ENCODE measurements around the gene KCNMA1. TPM values are rescaled to one million over a fixed set of nuclear protein-coding genes. Genes with fewer than 3 reads are reported as not detected.

The KCNMA1 gene
- total RNA-seq, 2 donors from 2014 or later = 29.1 to 37.9 TPM

DNA sequence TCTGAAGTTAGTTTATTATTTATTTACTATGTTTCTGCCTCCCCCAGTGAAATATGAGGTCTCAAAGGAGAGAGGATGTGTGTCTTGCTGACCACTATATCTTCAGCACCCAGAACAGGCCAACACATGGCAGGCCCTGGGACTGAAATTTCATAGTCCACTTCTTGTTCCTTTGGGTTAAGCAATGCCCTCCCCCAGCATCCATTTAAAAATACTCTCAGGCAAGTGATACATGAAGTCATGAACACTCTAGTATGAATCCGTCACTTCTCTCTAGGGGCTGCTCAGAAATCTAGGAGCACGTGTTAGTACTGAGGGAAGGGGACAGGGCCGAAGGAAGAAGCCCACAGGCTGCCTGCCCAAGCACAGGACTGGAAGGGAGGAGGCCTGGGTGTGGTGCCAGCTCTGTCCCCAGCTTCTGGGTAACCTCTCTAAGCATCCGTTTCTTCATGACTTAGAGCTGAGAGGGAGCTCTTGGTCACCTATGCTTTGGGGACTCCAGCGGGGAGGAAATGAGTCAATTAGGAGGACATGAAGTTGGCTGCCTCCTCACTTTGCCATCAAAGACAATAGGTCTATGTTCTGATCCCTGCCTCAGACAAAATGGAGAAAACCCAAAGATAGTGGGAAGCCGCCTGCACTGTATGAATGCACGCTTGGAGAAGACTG, 119.2 kb downstream of the KCNMA1 start:
- H3K36me3 ChIP-seq = no peaks in the 10 kb centered on the region
- no peak for TF ChIP-seq POLR2A (IDR thresholded peaks at IDR 0.05)
- TF ChIP-seq, protein P1, sequence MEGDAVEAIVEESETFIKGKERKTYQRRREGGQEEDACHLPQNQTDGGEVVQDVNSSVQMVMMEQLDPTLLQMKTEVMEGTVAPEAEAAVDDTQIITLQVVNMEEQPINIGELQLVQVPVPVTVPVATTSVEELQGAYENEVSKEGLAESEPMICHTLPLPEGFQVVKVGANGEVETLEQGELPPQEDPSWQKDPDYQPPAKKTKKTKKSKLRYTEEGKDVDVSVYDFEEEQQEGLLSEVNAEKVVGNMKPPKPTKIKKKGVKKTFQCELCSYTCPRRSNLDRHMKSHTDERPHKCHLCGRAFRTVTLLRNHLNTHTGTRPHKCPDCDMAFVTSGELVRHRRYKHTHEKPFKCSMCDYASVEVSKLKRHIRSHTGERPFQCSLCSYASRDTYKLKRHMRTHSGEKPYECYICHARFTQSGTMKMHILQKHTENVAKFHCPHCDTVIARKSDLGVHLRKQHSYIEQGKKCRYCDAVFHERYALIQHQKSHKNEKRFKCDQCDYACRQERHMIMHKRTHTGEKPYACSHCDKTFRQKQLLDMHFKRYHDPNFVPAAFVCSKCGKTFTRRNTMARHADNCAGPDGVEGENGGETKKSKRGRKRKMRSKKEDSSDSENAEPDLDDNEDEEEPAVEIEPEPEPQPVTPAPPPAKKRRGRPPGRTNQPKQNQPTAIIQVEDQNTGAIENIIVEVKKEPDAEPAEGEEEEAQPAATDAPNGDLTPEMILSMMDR (IDR thresholded peaks at IDR 0.05) = no peak
- TF ChIP-seq POLR2AphosphoS5 (IDR thresholded peaks at IDR 0.05) = no peak
- no peaks in the 10 kb centered on the region for H3K27me3 ChIP-seq (replicated peaks; ENCODE audit: insufficient read depth)
- 91% methylated on average over 7 of the region's 7 CpGs for WGBS
- no peaks in the 10 kb centered on the region for H3K9me3 ChIP-seq
- intact Hi-C loops (cut with DNase I) = no loop called here
- no peak for DNase-seq (ENCODE audit: low spot score)
- H3K4me3 ChIP-seq = no peak overlapping the region
- H3K27ac ChIP-seq = no peak overlapping the region
- no peaks in the 10 kb centered on the region for H3K4me1 ChIP-seq (replicated peaks)

DNA sequence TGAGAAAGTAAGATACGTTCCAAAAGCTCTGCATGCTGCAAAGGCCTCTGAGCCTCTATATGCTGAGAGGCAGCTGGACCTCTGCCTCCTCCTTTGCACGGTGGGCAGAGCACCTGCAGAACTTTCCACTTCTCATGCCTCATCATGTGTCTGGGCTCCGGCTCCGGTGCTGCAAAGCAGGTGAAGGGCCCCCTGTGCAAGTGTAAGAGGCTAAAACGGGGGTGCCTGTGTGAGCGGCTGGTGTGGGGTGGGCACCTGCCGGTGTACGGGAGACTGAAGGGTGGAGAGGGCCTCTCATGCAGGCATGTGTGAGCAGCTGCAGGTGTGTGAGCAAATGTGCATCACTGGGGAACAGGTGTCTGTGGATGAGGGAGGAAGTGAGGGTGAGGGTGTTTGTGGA, 121.0 kb downstream of the KCNMA1 start:
- TF ChIP-seq POLR2AphosphoS5 (IDR thresholded peaks at IDR 0.05) (no peak), POLR2A (IDR thresholded peaks at IDR 0.05) (no peak)
- TF ChIP-seq, protein P1 (IDR thresholded peaks at IDR 0.05) = no peak
- Histone ChIP-seq H3K4me3 (no peak overlapping the region), H3K36me3 (no peaks in the 10 kb centered on the region), H3K4me1 (replicated peaks) (no peaks in the 10 kb centered on the region), H3K27me3 (replicated peaks; ENCODE audit: insufficient read depth) (no peaks in the 10 kb centered on the region), H3K27ac (no peak overlapping the region), H3K9me3 (no peaks in the 10 kb centered on the region)
- WGBS = 93% methylated on average over 8 of the region's 8 CpGs
- intact Hi-C loops (cut with DNase I) = no loop called here
- DNase-seq (ENCODE audit: low spot score) = no peak

DNA sequence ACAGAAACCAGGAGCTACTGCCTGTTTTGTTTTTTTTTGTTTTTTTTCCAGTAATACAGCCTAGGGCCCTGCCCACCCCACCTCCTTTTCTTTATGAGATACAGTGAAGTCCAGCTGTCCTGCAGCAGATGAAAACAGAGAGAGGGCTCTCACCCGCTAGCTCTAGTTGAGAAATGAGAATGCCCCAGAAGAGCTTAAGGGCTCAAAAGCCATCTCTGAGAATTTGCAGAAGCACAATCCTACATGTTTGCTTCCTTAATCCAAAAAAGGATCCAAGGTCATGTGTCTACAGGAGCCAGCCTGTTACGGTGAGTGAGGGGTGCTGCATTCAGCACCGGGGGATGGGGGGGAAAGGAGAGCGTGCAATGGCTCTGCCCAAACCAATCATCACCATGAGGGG, 122.7 kb downstream of the KCNMA1 start:
- no peak overlapping the region for H3K4me3 ChIP-seq
- TF ChIP-seq POLR2AphosphoS5 (IDR thresholded peaks at IDR 0.05) (no peak), POLR2A (IDR thresholded peaks at IDR 0.05) (no peak)
- H3K27me3 ChIP-seq (replicated peaks; ENCODE audit: insufficient read depth) = no peaks in the 10 kb centered on the region
- no peaks in the 10 kb centered on the region for H3K4me1 ChIP-seq (replicated peaks)
- 89% methylated on average over 4 of the region's 4 CpGs for WGBS
- no peaks in the 10 kb centered on the region for H3K36me3 ChIP-seq
- H3K27ac ChIP-seq = no peak overlapping the region
- intact Hi-C loops (cut with DNase I) = no loop called here
- no peaks in the 10 kb centered on the region for H3K9me3 ChIP-seq
- DNase-seq (ENCODE audit: low spot score) = no peak

DNA sequence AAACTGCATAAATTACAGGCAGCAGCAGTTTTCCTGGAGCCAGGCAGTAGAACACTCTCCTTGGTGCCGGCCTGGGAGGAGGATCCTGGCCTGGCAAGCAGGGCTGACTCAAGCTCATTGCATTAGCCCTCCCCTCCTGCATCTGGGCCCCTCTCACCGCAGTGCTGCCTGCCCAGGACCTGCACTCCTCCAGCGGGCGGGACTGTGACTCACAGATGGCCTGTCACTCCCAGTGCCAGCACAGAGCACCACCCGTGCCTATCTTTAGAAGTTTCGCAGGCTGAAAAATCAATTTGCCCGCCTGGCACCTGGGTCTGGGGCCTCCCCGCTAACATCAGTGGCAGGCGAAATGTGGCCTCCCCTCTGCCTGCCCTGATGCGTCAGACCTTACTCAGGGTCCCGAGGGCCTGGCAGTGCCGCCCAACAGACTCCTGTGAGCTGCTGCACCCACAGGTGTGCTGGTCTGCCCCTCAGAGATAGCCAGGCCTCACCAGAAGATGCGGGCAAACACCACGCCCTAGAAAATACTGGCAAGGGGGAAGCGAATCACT, 123.8 kb downstream of the KCNMA1 start:
- H3K36me3 ChIP-seq = no peaks in the 10 kb centered on the region
- no peaks in the 10 kb centered on the region for H3K9me3 ChIP-seq
- DNase-seq (ENCODE audit: low spot score) = peak; percentile 26
- no peak overlapping the region for H3K4me3 ChIP-seq
- H3K27me3 ChIP-seq (replicated peaks; ENCODE audit: insufficient read depth) = no peaks in the 10 kb centered on the region
- intact Hi-C loops (cut with DNase I) = no loop called here
- peak overlapping the region; percentile 46 to 63 for H3K27ac ChIP-seq
- WGBS = 65% methylated on average over 15 of the region's 15 CpGs
- TF ChIP-seq, protein P1 (IDR thresholded peaks at IDR 0.05) = no peak
- TF ChIP-seq POLR2A (IDR thresholded peaks at IDR 0.05) (no peak), POLR2AphosphoS5 (IDR thresholded peaks at IDR 0.05) (no peak)
- no peaks in the 10 kb centered on the region for H3K4me1 ChIP-seq (replicated peaks)

DNA sequence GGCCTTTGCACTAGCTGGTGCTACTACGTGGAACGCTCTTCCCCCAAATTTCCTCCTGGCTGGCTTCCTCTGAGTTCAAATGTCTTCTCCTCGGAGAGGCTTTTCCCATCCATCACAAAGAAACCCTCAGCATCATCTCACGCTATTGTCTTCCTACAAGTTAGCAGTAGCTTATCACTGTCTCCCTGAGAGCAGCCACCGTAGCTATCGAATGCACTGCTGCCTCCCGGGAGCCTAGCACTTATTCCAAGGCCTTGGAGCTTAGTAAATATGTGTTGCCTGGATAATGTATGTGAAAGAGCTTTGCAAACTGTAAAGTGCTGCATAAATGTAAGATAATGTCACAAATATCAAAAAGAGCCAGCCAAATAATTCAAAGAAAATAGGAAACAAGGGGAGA, 124.4 kb downstream of the KCNMA1 start:
- intact Hi-C loops (cut with DNase I) = no loop called here
- no peaks in the 10 kb centered on the region for H3K9me3 ChIP-seq
- H3K4me3 ChIP-seq = no peak overlapping the region
- no peak for TF ChIP-seq POLR2A (IDR thresholded peaks at IDR 0.05)
- TF ChIP-seq, protein P1 (IDR thresholded peaks at IDR 0.05) = no peak
- TF ChIP-seq POLR2AphosphoS5 (IDR thresholded peaks at IDR 0.05) = no peak
- WGBS = 82% methylated on average over 7 of the region's 7 CpGs
- H3K4me1 ChIP-seq (replicated peaks) = no peaks in the 10 kb centered on the region
- no peaks in the 10 kb centered on the region for H3K27me3 ChIP-seq (replicated peaks; ENCODE audit: insufficient read depth)
- no peaks in the 10 kb centered on the region for H3K36me3 ChIP-seq
- H3K27ac ChIP-seq = peak overlapping the region in 1 of 2 donors; percentile 63
- DNase-seq (ENCODE audit: low spot score) = no peak
